ENCODE data around the gene SH3BP2.

- TF ChIP-seq SRF (IDR thresholded peaks at IDR 0.05; ENCODE audit: low read depth in 2 of 2, low read length in 2 of 2) (no peak), SP1 (IDR thresholded peaks at IDR 0.05; ENCODE audit: low read depth, low read length) (no peak), SIN3A (IDR thresholded peaks at IDR 0.05; ENCODE audit: low read depth, low read length) (no peak), JUND (IDR thresholded peaks at IDR 0.05; ENCODE audit: low read depth, low read length) (no peak), IRF3 (IDR thresholded peaks at IDR 0.05) (no peak), EZH2 (IDR thresholded peaks at IDR 0.05; ENCODE audit: borderline replicate concordance, control insufficient read depth, low read depth, low read length) (no peak), REST (IDR thresholded peaks at IDR 0.05; ENCODE audit: low read depth, low read length) (no peak), CTCF (IDR thresholded peaks at IDR 0.05 in 2 of 3, conservative IDR thresholded peaks at IDR 0.05 in 1 of 3; ENCODE audit: control insufficient read depth in 2 of 3, extremely low read depth in 1 of 3, insufficient read depth in 1 of 3, low read depth in 3 of 3, low read length in 3 of 3) (no peak), EED (IDR thresholded peaks at IDR 0.05; ENCODE audit: low read depth) (no peak), POLR2A (IDR thresholded peaks at IDR 0.05; ENCODE audit: low read depth, low read length) (no peak), BCLAF1 (IDR thresholded peaks at IDR 0.05) (no peak), NRF1 (conservative IDR thresholded peaks at IDR 0.05; ENCODE audit: low read depth, low read length) (no peak), EP300 (IDR thresholded peaks at IDR 0.05; ENCODE audit: borderline replicate concordance in 1 of 2, control insufficient read depth in 1 of 2, low read depth in 2 of 2, low read length in 2 of 2) (no peak), POLR2AphosphoS5 (IDR thresholded peaks at IDR 0.05; ENCODE audit: low read length) (no peak)
Measured at GRCh38 chr4:2796849-2797544, 4.1 kb downstream of the SH3BP2 start.
